Nephron (organoid): Measurements from ENCODE around the gene SLN.
"Not testable (repeated sequence)": the region's sequence is repeated elsewhere in the genome, so short reads cannot be mapped to it uniquely, and the experiment has no call there.

Source experiments
- H3K27ac Mint-ChIP-seq, 3 experiments: 2 replicates each; pipeline ENCODE4 v1.8.0; 2020; ENCODE audit warnings: mixed read lengths in 3 of 3, mild to moderate bottlenecking in 2 of 3, moderate library complexity in 1 of 3
- H3K27me3 Mint-ChIP-seq: 2 replicates; pipeline ENCODE4 v1.8.0; 2021; ENCODE audit warnings: low read depth, mild to moderate bottlenecking, moderate library complexity, mixed read lengths
- H3K36me3 Mint-ChIP-seq: 2 replicates; pipeline ENCODE4 v1.8.0; 2020; ENCODE audit warnings: low read depth, mixed read lengths
- H3K4me1 Mint-ChIP-seq: 2 replicates; pipeline ENCODE4 v1.8.0; 2020; ENCODE audit warnings: mixed read lengths
- H3K4me3 Mint-ChIP-seq, 3 experiments: 2 replicates each; pipeline ENCODE4 v1.8.0; 2020; ENCODE audit warnings: mild to moderate bottlenecking in 3 of 3, mixed read lengths in 3 of 3, moderate library complexity in 2 of 3
- H3K9me3 Mint-ChIP-seq: 2 replicates; pipeline ENCODE4 v1.8.0; 2020; ENCODE audit warnings: mixed read lengths
- TF ChIP-seq, protein P1 (sequence below), 3 experiments: fragments of 200-600 bp; sonication (generic); IDR thresholded peaks; one replicate each; pipeline ENCODE4 v1.5.0; 2021; ENCODE audit warnings: antibody characterized with exemption in 3 of 3; ENCODE audit not compliant: unreplicated experiment in 3 of 3

The SLN gene

DNA sequence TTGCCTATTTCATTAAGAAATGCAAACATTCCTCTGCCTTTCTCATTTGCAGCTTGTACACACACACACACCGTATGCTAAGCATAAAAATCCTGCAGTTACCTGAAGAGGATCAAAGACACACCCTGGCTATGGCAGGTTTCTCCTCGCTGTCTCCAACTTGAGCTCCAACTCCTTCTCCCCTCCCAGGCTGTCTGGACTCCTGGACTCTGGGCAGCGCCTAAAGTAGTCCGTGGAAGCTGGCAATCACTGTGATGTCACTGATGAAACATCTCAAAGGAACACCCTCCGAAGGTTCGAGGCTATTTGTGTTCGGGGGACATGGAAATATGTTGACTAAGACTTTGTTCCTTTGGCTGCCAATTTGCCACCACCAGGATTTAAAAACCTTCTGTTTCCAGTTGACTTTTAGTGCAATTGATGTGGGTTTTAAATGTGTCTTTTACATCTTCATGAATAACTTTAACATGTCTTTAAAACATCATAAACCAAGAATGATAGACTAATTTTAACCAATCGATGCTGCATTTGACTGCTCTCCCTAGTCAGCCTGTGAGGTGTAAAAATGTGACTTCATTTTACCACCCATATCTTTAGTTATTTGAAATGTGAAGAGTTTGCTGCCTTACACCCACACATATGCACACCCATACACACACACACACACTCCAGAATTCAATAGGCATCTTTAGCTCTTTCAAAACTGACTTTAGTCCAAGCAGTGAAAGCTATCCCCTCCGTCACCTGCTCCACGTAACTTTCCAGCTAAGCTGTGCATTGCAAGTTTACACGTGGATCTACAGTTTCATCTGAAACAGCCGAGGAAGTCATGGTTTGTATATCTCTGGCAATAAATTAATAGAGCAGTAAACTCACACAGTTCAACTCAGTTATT lies at the start of gene SLN:
SLN (minus strand) TSS at position 196 of the 895 bp plus-strand sequence.
- Mint-ChIP-seq H3K27me3 (peaks cover 4% of the 10 kb centered on the region), H3K4me3 (peak within 1 kb of the TSS in 2 of 3 experiments; percentile 50 to 82), H3K36me3 (no peaks in the 10 kb centered on the region), H3K27ac (peak within 1 kb of the TSS in 1 of 3 experiments; percentile 49), H3K9me3 (no peaks in the 10 kb centered on the region), H3K4me1 (peaks cover 45% of the 10 kb centered on the region)
- TF ChIP-seq, protein P1, sequence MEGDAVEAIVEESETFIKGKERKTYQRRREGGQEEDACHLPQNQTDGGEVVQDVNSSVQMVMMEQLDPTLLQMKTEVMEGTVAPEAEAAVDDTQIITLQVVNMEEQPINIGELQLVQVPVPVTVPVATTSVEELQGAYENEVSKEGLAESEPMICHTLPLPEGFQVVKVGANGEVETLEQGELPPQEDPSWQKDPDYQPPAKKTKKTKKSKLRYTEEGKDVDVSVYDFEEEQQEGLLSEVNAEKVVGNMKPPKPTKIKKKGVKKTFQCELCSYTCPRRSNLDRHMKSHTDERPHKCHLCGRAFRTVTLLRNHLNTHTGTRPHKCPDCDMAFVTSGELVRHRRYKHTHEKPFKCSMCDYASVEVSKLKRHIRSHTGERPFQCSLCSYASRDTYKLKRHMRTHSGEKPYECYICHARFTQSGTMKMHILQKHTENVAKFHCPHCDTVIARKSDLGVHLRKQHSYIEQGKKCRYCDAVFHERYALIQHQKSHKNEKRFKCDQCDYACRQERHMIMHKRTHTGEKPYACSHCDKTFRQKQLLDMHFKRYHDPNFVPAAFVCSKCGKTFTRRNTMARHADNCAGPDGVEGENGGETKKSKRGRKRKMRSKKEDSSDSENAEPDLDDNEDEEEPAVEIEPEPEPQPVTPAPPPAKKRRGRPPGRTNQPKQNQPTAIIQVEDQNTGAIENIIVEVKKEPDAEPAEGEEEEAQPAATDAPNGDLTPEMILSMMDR (IDR thresholded peaks at IDR 0.05; ENCODE audit: unreplicated experiment in 3 of 3) = no peak

DNA sequence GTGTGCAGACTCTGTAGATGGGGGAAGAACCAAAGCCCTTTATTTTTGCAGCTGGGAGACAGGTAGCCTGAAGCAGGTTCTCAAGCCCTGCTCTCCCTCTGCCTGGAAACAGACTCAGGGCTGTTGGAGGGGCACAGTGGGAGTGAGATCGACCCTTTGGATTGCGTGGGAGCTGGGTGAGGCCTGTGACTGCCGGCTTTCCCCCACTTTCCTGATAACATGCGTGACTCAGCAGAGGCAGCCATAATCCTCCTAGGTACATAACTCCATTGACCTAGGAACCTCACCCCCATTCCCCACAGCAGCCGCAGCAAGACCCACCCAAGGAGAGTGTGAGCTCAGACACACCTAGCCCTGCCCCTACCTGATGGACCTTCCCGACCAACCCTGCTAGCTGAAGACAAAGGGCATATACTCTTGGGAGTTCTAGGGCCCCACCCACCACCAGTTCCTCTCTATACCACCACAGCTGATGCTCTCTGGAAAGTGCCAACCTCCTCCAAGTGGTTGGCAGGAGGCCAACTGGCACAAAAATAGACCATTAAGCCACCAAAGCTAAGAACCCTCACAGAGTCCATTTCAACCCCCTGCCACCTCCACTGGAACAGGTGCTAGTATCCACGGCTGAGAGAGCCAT lies 47.0 kb upstream of the SLN start:
- H3K27me3 Mint-ChIP-seq, H3K36me3 Mint-ChIP-seq: not testable (repeated sequence)
- Mint-ChIP-seq H3K4me3 (peak overlapping the region in 1 of 3 experiments; percentile 30), H3K4me1 (peaks cover 20% of the 10 kb centered on the region), H3K27ac (peak overlapping the region in 1 of 3 experiments; percentile 6), H3K9me3 (peaks cover 23% of the 10 kb centered on the region)

DNA sequence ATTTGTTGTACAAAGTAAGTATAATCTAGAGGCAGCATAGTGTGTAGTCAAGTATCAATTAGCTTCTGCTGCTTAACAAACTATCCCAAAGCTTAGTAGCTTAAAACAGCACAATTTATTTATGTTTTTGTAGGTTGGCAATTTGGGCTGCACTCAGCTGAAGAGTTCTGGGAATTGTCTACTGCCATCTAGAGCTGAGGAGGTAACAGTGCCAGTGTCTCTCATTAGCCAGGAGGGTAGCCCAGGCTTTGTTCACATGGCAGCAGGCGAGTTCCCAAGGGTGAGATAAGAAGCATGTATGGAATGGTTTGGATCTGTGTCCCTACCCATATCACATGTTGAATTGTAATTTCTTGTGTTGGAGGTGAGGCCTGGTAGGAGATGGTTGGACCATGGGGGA lies 45.8 kb upstream of the SLN start:
- Mint-ChIP-seq H3K4me3 (no peak overlapping the region), H3K36me3 (no peaks in the 10 kb centered on the region), H3K9me3 (peaks cover 21% of the 10 kb centered on the region), H3K4me1 (peaks cover 27% of the 10 kb centered on the region), H3K27me3 (peaks cover 4% of the 10 kb centered on the region), H3K27ac (no peak overlapping the region)
- TF ChIP-seq, protein P1 (IDR thresholded peaks at IDR 0.05; ENCODE audit: unreplicated experiment in 3 of 3) = no peak

DNA sequence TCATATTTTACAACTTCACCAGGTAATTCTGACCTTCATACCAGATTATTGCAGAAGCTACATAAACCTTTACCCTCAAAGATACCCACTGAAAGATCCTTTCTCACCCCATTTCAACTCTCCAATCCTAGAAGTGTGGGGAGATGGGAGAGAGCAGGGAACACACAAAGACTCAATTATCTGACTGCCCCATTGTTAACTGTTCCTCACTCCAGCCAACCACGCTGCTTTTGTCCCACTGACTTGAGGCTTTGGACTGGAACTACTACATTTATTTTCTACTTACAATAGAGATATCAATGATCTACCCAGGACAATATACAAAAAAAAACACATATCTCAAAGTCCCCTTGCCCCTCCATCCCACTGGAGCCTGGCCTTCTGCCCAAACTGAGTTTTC lies 44.7 kb upstream of the SLN start:
- Mint-ChIP-seq H3K27me3 (peaks cover 4% of the 10 kb centered on the region), H3K4me1 (peaks cover 27% of the 10 kb centered on the region), H3K4me3 (no peak overlapping the region), H3K27ac (no peak overlapping the region), H3K36me3 (no peaks in the 10 kb centered on the region), H3K9me3 (peaks cover 19% of the 10 kb centered on the region)
- TF ChIP-seq, protein P1 (IDR thresholded peaks at IDR 0.05; ENCODE audit: unreplicated experiment in 3 of 3) = no peak

DNA sequence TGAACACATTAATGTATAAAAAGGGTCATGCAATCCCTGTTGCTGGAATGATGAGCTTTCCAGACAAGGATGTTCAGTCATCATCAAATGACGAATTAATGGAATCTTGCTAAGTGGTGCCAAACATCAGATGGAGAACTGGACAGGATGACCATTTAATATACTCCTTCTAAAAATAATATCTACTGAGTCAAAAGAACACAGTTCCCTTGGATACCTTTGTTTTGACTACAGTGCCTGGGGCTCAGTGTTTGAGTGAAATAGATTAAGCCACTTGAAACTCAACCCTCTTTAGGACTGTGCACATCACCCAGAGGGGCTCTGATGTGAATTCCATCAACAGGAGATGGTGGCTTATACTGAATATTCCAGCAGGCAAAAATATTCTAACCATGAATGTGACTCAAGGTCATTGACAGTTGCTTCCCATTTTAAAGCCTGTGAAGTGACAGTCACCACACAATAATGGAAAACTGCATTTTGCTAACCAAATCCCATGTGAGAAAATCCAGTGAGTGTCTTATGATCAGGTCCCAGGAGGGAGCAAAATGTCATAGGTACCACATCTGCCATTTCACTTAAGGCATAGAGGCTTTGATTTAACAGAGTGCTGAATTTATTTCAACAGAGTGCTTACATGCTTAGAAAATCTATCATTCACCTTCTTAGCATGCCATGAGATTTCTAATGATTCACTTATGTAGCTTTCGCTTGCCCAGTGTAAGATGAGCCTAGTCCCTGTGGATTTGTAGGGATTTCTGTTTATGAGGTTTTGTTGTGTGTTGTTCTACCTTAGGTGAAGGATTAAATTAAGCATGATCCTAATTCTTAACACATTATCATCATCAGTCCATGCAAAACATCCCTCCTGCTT lies 41.3 kb upstream of the SLN start:
- H3K27ac Mint-ChIP-seq = no peak overlapping the region
- H3K9me3 Mint-ChIP-seq = peaks cover 7% of the 10 kb centered on the region
- no peak overlapping the region for H3K4me3 Mint-ChIP-seq
- TF ChIP-seq, protein P1 (IDR thresholded peaks at IDR 0.05; ENCODE audit: unreplicated experiment in 3 of 3) = no peak
- H3K36me3 Mint-ChIP-seq = no peaks in the 10 kb centered on the region
- H3K4me1 Mint-ChIP-seq = peaks cover 16% of the 10 kb centered on the region
- H3K27me3 Mint-ChIP-seq = peaks cover 4% of the 10 kb centered on the region

DNA sequence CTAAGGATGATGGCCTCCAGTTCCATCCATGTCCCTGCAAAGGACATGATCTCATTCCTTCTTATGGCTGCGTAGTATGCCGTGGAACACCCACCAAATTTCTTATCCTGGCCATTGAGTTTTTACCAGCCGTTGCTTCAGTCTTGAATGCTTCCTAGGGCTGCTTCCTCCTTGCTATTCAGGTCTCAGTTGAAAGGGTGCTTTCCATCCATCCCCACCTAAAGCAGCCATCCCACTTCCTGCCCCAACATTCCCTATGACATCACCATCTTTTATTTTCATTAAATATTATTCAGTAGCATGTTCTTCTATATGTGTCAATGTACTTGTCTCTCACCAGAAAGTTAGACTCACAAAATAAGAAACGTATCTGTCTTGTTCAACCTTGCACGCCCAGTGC lies 40.7 kb upstream of the SLN start:
- H3K4me1 Mint-ChIP-seq = peaks cover 17% of the 10 kb centered on the region
- peaks cover under 1% of the 10 kb centered on the region for H3K9me3 Mint-ChIP-seq
- no peak overlapping the region for H3K27ac Mint-ChIP-seq
- peaks cover 4% of the 10 kb centered on the region for H3K27me3 Mint-ChIP-seq
- H3K36me3 Mint-ChIP-seq = no peaks in the 10 kb centered on the region
- TF ChIP-seq, protein P1 (IDR thresholded peaks at IDR 0.05; ENCODE audit: unreplicated experiment in 3 of 3) = no peak
- no peak overlapping the region for H3K4me3 Mint-ChIP-seq
